HG02798 (cell line): ENCODE results near the gene COL10A1.

Experiments
- ATAC-seq: cut with Tn5 transposase; IDR thresholded peaks from one replicate; pipeline ENCODE4 v1.9.1; 2021; ENCODE audit warnings: mild to moderate bottlenecking; ENCODE audit not compliant: unreplicated experiment, poor library complexity

COL10A1 gene

DNA sequence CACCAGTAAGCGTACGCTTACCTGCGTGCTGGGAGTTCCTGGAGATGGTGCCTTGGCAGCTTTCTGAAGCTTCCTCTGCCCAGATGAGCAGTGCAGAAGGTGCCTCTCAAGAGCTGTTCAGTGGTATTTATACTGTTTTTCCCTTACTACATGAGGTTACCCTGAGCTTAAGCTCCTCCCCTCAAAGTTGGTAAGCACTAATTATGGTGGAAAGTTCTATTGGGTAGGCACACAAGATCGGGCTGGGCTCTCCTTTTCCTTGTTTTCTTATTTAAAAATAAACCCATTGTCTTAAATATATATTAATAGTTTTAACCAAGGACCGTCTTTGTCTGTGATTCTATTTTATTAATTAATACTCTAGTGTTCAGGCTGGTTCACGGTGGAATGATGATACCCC is at the start of gene COL10A1:
TSS of gene COL10A1 (minus strand) at position 101 of the 400 bp plus-strand sequence. CDS start 640 bp downstream, outside the sequence.
- ATAC-seq, result no peak

DNA sequence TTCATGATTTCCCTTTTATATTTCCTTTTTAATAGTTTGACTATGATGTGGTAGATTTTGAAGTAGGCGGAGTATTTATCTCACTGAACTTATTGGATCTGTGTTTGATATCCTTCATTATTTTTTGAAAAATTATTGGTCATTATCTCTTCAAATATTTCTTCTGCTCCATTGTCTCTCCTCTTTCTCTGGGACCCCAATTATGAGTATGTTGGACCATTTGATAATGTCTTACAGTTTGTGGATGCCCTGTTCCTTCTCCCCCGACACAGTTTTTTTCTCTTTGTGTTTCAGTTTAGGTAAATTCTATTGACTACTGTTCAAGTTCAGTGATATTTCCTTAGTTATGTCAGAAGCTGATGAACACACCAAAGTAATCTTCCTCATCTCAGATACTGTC is 49.4 kb upstream of the COL10A1 start:
- ATAC-seq, result no peak

- ATAC-seq, result no peak
These were observed 48.0 kb upstream of the COL10A1 start for GRCh38 chr6:116173928-116174327.

GRCh38 chr6:116170358-116171057 is 44.6 kb upstream of the COL10A1 start:
- no peak for ATAC-seq

- ATAC-seq, result no peak
These were observed 43.9 kb upstream of the COL10A1 start for GRCh38 chr6:116169880-116170279.

- no peak for ATAC-seq
These were observed 42.2 kb upstream of the COL10A1 start for GRCh38 chr6:116168148-116168547.

DNA sequence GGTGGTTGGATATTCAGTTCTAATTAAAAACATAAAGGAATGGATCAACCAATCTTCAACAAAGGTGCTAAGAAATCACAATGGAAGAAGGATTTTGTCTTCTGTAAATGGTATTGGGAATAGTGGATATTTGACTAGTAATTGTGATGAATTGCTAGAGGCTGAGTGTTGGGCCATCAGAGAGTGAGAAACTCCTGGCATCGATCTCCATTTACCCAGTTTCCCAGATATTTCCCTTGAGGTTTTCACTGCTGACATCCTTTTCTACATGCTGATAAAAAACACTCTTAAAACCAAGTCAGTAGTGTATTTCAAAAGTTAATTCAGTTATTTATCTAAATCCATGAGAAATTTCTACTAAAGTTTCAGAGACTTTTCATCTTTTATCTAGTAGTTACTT is 40.4 kb upstream of the COL10A1 start:
- ATAC-seq, result no peak

DNA sequence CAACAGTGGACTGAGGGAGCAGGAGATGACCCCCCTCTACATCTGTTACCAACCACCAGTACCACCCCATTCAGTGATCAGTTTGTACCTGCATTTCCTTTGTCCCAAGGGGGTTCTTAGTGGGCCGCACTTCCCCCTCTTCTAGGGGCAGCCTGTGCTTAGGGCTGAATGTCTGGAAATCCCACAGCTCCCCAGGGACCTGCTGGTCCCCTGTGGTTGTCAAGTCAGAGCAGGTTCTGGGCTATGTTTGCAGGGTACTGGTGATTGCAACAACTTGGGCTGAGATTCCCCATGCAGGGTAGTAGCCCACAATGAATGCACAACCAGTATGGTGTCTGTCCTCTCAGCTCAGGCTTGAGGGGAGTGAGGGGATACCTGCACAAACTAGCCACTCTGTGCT is 39.7 kb upstream of the COL10A1 start:
- peak; percentile 68 for ATAC-seq

DNA sequence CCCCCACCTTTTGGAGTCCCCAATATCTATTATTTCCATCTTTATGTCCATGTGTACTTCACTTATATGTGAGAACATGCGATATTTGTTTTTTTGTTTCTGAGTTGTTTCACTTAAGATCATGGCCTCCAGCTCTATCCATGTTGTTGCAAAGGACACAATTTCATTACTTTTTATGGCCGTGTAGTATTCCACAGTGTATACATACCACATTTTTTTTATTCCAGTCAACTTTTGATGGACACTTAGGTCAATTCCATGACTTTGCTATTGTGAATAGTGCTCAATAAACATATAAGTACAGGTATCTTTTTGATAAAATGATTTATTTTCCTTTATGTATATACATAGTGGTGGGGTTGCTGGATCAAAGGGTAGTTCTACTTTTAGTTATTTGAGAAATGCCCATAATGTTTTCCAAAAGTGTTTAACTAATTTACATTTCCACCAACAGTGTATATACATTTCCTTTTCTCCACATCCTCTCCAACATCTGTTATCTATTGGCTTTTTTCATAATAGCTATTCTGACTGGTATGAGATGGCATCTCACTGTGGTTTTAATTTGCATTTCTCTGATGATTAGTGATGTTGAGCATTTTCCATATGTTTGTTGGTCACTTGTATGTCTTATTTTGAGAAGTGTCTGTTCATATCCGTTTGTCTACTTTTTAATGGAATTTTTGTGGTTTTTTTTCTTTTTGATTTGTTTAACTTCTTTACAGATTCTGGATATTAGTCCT is 34.0 kb upstream of the COL10A1 start:
- no peak for ATAC-seq

- ATAC-seq, result no peak
These were observed 32.7 kb upstream of the COL10A1 start for GRCh38 chr6:116158641-116159040.

DNA sequence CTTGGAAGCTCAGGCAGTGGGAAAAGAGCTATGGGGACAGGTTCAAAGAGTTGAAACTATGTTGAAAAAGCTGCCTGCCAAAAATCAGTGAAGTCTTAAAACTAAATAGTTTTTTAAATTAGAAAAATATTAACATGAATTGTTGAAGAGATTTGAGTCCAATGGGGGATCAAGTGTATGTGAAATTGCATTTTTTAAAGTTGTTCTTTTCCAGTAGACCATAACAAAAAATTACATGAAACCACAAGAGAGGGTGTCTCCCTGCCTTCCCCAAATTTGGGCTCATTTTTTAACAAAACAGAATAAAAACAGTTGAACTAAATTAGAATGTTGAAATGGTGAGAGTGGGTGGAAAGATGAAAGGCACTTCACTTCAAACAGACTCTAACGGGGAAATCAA is 31.5 kb upstream of the COL10A1 start:
- no peak for ATAC-seq

GRCh38 chr6:116156405-116157326 is 30.7 kb upstream of the COL10A1 start:
- no peak for ATAC-seq

GRCh38 chr6:116154887-116155286 is 29.0 kb upstream of the COL10A1 start:
- ATAC-seq, result no peak

- ATAC-seq, result no peak
These were observed 26.7 kb upstream of the COL10A1 start for GRCh38 chr6:116152620-116153019.

- no peak for ATAC-seq
These were observed 20.1 kb upstream of the COL10A1 start for GRCh38 chr6:116145803-116146675.

DNA sequence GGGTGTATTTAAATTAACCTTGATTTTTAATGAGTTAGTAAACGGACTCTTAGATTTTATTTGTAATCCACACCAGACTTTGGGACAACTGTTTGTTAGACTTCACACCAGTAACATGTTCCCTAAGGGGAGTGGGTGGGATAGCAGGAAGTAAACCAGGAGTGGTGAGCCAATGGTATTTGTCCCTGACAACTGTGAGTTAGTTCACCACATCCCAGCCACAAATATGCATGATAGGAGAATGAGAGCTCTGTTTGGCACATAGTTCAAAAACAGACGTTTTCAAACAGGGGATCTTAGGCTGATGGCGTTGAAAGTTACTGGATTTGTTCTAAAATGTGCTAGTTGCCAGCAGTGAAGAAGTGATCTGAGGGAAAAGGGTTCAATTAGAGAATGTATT is 18.7 kb upstream of the COL10A1 start:
- no peak for ATAC-seq

GRCh38 chr6:116139917-116140316 is 14.0 kb upstream of the COL10A1 start:
- ATAC-seq, result no peak

GRCh38 chr6:116136933-116137340 is 11.0 kb upstream of the COL10A1 start:
- ATAC-seq, result no peak

DNA sequence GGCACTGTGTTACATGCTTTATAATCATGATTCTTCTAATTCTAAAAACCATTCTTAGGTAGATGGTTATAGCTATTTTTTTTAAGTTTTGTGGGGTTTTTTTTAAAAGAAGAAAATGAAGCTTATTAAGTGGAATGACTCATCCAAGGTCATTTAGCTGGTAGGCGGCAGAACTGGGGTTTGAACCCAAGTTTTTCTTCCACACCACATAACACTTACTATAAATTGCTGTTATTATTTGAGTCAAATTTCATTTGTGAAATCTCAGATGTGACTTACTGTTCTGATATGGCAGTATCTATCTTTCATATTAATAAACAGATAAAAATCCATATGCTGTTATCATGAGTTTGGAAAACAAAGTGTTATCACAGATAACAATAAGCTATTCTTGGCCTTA is 10.4 kb upstream of the COL10A1 start:
- no peak for ATAC-seq

GRCh38 chr6:116133453-116133852 is 7.5 kb upstream of the COL10A1 start:
- no peak for ATAC-seq
